ENCODE results near the gene SYTL2. TPM values are rescaled to one million over a fixed set of nuclear protein-coding genes. Genes with fewer than 3 reads are reported as not detected.

The SYTL2 gene
- total RNA-seq, 1 experiment from 2014 or later, result 5.2 TPM

- no peak overlapping the region for H4K5ac ChIP-seq (ENCODE audit: insufficient read length, low read depth, low read length)
- no peaks in the 10 kb centered on the region for H3K79me2 ChIP-seq (ENCODE audit: insufficient read depth, low read length)
- H3K9me3 ChIP-seq (ENCODE audit: control insufficient read depth, low read depth, low read length), result no peaks in the 10 kb centered on the region
- no peak overlapping the region for H4K8ac ChIP-seq (replicated peaks; ENCODE audit: insufficient read length, low read depth, low read length)
- WGBS (ENCODE audit: extremely low coverage, insufficient read length, low lambda C conversion rate), result no CpG with 5 or more reads among the region's 5 CpGs
- TF ChIP-seq, protein P1, sequence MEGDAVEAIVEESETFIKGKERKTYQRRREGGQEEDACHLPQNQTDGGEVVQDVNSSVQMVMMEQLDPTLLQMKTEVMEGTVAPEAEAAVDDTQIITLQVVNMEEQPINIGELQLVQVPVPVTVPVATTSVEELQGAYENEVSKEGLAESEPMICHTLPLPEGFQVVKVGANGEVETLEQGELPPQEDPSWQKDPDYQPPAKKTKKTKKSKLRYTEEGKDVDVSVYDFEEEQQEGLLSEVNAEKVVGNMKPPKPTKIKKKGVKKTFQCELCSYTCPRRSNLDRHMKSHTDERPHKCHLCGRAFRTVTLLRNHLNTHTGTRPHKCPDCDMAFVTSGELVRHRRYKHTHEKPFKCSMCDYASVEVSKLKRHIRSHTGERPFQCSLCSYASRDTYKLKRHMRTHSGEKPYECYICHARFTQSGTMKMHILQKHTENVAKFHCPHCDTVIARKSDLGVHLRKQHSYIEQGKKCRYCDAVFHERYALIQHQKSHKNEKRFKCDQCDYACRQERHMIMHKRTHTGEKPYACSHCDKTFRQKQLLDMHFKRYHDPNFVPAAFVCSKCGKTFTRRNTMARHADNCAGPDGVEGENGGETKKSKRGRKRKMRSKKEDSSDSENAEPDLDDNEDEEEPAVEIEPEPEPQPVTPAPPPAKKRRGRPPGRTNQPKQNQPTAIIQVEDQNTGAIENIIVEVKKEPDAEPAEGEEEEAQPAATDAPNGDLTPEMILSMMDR (conservative IDR thresholded peaks at IDR 0.05), result no peak
- no peak overlapping the region for H3K9ac ChIP-seq (ENCODE audit: extremely low read depth, insufficient read length, low read length)
- no peak overlapping the region for H3K56ac ChIP-seq (ENCODE audit: insufficient read length, low read depth, low read length)
- Mint-ChIP-seq H3K9me3 (0 out of 5 replicates have a peak, but pooled peaks cover 0 to 4% of the 10 kb centered on the region in 2 experiments), H3K4me1 (no peaks in the 10 kb centered on the region), H3K27ac (no peak overlapping the region), H3K4me3 (no peak overlapping the region), H3K27me3 (ENCODE audit: low read depth) (no peaks in the 10 kb centered on the region), H3K36me3 (ENCODE audit: insufficient read depth in 1 of 3, low read depth in 3 of 3) (no peaks in the 10 kb centered on the region; a peak in 1 of 7 replicates)
- no peak overlapping the region for H2BK15ac ChIP-seq (ENCODE audit: low read depth, low read length)
- H3K18ac ChIP-seq (ENCODE audit: insufficient read length, low read depth, low read length), result no peak overlapping the region
- H2AK5ac ChIP-seq (ENCODE audit: insufficient read length, low read length), result no peak overlapping the region
- no peaks in the 10 kb centered on the region for H3K23me2 ChIP-seq (ENCODE audit: insufficient read length, low read depth, low read length, poor library complexity, severe bottlenecking)
- H2BK120ac ChIP-seq (ENCODE audit: low read depth, low read length, poor library complexity, severe bottlenecking), result no peak overlapping the region
- no peak overlapping the region for H4K91ac ChIP-seq (ENCODE audit: insufficient read length, low read depth, low read length)
- H3K4me1 ChIP-seq (ENCODE audit: insufficient read depth, low read length), result no peaks in the 10 kb centered on the region
- H3K23ac ChIP-seq (ENCODE audit: insufficient read length, low read depth, low read length), result no peak overlapping the region
- H3T11ph ChIP-seq (ENCODE audit: low read length), result no peak overlapping the region
- H2AFZ ChIP-seq (ENCODE audit: low read length), result no peak overlapping the region
- H3K79me1 ChIP-seq (ENCODE audit: insufficient read depth, low read depth, low read length, poor library complexity, severe bottlenecking), result no peaks in the 10 kb centered on the region
- H4K20me1 ChIP-seq (ENCODE audit: control insufficient read depth, insufficient read depth, insufficient read length), result no peaks in the 10 kb centered on the region
- H3K14ac ChIP-seq (ENCODE audit: insufficient read depth, low read length), result no peak overlapping the region
- no peak overlapping the region for H2BK5ac ChIP-seq (ENCODE audit: insufficient read length, low read length)
- no peak overlapping the region for H3K4me2 ChIP-seq (ENCODE audit: insufficient read depth, insufficient read length, low read length)
- no peak overlapping the region for H3K27ac ChIP-seq (ENCODE audit: insufficient read length, low read depth, low read length)
- no peak overlapping the region for H2BK12ac ChIP-seq (ENCODE audit: insufficient read length, low read depth, low read length)
- H3K4ac ChIP-seq (ENCODE audit: low read depth, low read length), result no peak overlapping the region
- no peak for DNase-seq
- no peak overlapping the region for H2BK20ac ChIP-seq (ENCODE audit: low read depth, low read length, poor library complexity, severe bottlenecking)
- no peaks in the 10 kb centered on the region for H3K27me3 ChIP-seq (ENCODE audit: insufficient read depth, low read length)
These were observed 100.8 kb downstream of the SYTL2 start for GRCh38 chr11:85709941-85710702.
